NCI-H2029 treated with DMSO at 0.1 percent for 48 hours (cell line): Measurements from ENCODE around the gene CDH4.

Experiments used
- DNase-seq: peaks from one replicate; lab custom pipeline; 2025; lab: John Stamatoyannopoulos, UW

The CDH4 gene

DNA sequence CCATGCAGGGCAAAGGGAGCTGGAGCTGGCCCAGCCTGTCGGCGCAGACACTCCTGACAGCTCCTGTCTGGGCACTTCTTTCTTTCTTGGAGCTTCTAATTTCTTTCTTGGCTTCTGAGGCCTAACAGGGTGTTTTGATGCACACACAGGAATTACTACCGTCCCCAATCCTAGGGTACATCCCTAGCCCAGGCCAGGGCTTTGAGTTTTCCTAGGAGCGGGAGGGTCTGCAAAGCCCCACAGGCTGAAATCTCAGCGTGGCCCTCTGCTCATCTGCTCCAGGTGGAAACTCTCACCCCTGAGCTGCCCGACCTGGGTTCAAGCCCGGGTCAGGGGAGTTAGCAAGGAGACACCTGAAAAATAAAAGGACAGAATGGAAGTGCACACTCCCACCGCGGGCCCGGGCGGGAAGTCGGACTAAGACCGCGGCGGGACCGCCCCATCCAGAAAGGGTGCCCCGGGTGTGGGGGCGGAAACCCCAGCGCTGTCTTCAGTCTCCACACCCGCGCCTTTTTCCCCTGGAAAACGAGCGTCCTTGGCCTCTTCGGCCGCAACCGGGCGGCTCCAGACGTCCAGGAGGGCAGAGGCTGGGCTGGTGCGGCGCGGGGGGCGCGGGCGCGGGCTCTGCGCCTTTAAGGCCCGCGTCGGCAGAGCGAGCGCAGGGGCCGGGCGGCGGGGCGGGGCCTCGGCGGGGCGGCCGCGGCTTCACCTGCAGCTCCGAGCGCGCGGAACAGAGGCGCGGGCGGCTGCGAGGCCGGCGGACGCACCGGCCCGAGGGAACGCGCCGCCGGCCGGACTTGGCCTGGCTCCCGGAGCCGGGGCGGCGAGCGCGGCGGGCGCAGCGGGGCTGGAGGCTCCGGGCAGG, at the start of gene CDH4:
TSS of gene CDH4 (plus strand) at position 733 of the 865 bp plus-strand sequence.
- DNase-seq, result no peak

- DNase-seq, result no peak
These were observed 48.7 kb upstream of the CDH4 start for GRCh38 chr20:61203320-61203719.

GRCh38 chr20:61204206-61204605, 47.9 kb upstream of the CDH4 start:
- DNase-seq, result no peak

GRCh38 chr20:61205769-61206168, 46.3 kb upstream of the CDH4 start:
- no peak for DNase-seq

GRCh38 chr20:61210862-61211261, 41.2 kb upstream of the CDH4 start:
- no peak for DNase-seq

- no peak for DNase-seq
These were observed 34.2 kb upstream of the CDH4 start for GRCh38 chr20:61217848-61218247.

DNA sequence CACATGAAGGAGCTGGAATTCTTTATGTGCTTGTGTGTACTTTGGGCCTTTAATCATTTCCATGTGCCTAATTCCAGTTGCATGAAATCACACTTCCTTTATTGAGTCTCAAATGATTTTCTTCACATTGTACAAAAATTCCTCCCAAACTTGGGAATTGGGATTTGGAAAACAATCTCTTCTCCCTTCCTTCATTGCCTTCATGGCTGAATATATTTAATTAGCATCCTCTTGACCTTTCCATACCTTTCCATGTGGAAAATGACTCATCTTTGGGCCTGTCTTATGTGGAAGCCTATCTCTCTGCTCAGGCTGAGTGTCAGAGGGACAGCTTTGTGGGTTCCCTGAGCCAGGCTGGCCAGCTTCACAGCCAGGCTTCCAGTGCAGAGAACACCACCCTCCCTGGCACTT, 33.0 kb upstream of the CDH4 start:
- no peak for DNase-seq

GRCh38 chr20:61220131-61220530, 31.9 kb upstream of the CDH4 start:
- no peak for DNase-seq

DNA sequence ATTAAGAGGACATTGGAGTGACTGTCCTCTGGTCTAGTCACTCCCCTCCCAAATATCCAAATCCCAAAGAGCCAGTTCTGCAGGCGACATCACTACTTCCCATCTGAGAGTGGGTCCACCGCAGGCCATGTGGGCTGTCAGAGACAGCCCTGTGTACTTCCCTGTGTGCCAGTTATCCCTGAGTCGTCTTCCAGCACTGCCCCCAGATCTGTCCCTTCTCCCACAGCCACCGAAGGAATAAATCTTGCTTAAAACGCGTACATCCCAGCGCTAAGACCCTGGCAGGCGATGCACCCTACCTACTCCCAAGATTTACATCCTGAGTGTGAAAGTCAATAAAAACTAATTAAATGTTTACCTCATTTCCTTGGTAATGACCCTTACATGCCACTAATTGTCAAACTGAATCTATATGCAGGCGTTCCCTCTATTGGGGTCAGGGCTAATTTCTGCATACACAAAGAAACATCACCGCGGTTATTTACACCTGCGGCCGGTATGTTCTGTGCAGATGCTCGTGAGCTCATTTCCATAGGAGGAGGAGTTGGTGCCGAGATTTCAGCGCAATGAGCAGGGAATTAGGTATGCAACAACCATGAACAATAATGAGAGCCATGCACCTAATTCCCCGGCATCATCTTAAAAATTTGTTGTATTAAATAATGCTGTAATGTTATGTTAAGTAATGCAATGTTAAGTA, 31.3 kb upstream of the CDH4 start:
- no peak for DNase-seq

DNA sequence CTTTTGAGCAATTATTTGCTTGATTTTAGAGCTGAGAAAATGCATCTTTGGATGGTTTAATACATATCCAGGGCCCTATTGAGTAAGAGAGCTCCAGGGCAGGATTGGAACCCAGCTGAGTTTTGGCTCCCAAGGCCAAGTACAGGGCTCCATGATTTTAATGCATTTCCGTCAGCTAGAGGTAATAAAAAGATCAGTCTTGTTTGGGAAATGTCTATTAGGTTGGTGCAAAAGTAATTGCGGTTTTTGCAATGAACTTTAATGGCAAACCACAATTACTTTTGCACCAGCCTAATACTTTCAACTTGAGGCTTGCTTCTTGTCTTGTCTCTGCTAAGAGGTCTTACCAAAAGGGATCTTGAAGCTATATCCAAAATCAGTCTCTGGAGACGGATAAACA, 29.4 kb upstream of the CDH4 start:
- DNase-seq, result no peak

DNA sequence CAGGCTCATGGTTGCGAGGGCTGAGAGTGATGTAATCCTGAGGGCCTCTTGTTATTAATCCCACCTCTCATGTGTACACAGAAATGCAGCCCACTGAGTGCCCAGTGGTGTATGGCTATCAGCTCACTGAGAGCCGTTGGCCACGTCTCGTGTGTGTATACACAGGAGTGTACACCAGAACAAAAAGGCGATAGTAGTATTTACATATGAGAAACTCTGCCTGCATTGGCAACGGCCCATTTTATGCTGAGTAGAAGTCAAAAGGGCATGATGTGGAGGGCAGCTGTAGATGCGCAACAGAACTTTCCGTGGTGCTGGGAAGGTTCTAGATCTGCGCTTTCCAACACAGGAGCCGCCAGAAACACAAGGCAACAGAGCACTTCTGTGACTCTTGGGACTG, 28.9 kb upstream of the CDH4 start:
- DNase-seq, result no peak

- no peak for DNase-seq
These were observed 21.9 kb upstream of the CDH4 start for GRCh38 chr20:61230166-61230565.

GRCh38 chr20:61233590-61233989, 18.5 kb upstream of the CDH4 start:
- no peak for DNase-seq

DNA sequence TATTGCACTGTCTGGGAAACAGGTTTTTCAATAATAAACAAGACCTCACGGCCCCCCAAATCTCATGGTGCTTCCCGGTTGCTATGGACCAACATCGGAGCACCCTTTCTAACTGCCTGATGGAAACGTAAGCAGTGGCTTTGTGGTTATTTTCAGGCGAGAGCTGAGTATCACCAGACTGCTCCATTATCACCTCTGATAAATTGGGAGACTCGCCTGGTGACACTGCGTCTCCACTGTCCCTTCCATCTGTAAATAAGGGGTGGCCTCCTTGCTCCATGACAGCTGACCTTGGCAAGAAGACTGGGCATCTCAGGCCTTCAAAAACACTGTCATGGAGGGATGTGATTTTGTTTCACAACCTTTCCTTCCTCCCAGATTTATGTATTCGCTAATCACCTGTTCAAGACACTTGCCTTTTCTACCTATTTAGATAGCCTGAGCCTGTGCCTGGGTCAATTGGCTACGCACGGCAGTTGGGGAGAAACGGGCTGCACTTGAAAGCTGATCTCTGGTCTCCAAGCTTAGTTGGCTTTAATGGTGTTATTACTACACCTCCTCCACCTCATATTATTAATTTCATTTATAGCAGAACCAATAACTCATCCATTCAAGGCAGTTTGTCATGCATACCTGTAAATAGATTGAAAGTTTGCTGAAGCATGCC, 17.7 kb upstream of the CDH4 start:
- no peak for DNase-seq

GRCh38 chr20:61236713-61237112, 15.3 kb upstream of the CDH4 start:
- no peak for DNase-seq

DNA sequence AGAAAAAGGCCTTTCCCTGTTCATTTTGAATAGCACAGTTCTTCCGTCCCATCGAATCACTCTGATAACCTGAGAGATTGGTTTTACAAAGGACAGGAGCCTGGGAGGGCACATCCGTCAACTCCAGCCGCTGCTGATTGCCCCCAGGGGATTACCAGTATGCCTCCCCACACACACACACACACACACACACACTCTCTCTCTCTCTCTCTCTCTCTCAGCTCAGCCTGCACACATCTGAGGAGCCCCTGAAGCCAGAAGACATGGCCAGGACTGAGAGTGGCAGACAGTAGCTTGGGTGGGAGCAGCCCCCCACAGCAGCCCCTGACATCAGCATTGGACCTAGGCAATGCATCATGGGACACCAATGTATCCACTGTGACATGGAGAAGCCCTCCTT, 13.2 kb upstream of the CDH4 start:
- no peak for DNase-seq

DNA sequence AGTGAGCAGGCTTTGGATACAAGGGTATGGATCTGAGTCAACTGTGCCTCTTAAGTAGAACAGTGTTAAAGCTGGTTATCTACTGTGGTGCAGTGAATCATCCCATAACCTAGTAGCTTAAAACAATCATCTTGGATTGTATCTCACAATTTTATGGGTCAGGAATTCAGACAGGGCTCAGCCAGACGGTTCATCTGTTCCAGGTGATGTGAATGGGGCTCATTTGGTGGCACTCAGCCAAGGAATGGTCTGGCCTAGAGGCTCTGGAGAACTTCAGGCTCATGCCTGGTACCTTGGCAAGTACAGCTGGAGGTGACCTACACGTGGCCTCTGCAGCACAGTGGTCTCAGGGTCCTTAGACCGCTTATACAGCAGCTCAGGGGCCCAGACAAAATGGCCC, 11.2 kb upstream of the CDH4 start:
- DNase-seq, result no peak

DNA sequence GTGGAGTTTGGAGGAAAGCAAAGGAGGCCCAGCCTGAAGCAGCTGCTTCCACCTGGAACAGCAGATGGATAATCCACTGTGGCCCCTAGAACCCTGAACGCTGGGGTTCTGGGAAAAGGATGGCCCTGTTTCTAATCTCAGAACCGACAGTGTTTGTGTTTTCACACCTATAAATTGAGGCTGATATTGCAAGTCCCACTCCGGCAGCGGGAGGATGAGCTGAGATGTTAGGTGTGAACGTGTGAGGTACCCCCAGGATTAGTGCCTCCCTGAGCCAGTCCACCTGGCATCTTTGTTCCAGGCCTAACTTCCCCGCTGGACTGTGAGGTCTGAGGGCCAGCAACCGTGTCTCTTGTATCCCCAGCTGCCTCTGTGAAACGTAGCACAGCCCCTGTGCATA, 7.8 kb upstream of the CDH4 start:
- no peak for DNase-seq

DNA sequence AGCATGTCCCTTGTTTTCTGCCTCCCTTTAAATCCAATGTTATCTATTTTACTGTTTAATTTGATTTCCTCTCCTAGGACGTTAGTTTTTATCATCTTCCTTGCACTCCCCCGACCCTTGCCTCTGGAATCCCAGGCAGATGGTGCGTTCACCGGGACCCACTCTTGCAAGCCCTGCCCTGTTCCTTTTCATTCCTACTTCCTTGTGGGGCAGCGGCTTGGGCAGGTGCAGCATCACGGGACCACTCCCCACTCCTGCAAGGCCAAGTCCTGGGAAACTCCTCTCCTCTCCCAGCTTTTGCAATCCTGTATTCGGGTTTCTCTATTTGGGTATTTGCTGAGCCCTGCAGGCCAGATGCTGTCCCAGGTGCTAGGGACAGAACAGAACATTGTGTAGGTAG, 5.8 kb upstream of the CDH4 start:
- no peak for DNase-seq

- DNase-seq, result no peak
These were observed 2.4 kb upstream of the CDH4 start for GRCh38 chr20:61249626-61250025.

DNA sequence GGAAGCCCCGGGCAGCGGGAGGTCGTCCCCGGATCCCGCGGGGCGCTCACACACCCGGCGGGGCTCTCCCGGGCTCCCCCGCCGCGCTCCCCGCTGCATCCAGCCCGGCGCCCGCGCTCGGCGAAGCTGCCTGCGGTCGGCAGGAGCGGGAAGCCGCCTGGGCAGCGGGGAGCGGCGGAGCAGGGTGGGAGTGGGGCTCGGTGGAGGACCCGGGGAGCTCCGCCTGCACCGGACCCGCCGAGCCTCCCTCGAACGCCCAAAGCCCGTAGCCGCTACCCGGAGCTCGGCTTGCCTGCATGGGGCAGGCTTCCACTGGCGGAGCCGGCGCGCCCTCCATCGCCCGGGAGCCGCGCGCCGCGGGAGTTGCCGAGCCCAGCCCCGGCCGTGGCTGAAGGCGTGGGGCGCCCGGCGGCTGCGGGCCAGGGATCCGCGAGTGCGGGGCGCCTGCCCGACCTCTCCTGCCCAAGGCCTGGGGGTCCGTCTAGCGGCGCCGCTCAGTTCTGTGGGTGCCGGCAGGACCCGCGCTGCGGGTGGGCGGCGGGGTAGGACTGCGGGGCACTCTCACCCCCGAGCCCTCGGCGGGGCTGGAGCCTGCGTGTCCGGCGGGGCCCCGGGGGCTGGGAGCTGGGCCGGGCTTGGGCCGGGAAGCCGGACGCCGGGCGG, 671 bp downstream of the CDH4 start:
- no peak for DNase-seq

DNA sequence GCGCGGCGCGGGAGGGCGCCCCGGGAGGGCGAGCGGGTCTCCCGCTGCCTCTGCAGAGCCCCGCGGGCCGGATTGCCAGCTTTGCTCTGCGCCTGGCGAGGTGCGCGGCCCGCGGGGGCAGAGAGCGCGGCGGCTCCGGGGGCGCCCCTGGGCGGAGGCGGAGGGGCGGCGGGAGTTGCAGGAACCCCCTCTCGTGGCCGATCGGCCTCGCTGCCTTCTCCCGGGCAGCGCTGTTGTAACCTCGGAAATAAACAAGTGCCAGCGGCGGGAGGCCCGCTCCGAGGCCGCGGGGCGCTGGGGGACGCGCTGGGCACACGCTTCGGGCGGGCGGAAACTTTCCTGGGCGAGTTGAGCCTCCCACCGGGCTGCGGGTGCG, 1.2 kb downstream of the CDH4 start:
- DNase-seq, result no peak
